Stromal cell of bone marrow (primary cell): ENCODE data around the gene PACS2.

Source experiments
- DNase-seq: peaks from one replicate; pipeline ENCODE4 v3.0.0-alpha.2; 2012; ENCODE audit warnings: low read depth

Gene PACS2

DNA sequence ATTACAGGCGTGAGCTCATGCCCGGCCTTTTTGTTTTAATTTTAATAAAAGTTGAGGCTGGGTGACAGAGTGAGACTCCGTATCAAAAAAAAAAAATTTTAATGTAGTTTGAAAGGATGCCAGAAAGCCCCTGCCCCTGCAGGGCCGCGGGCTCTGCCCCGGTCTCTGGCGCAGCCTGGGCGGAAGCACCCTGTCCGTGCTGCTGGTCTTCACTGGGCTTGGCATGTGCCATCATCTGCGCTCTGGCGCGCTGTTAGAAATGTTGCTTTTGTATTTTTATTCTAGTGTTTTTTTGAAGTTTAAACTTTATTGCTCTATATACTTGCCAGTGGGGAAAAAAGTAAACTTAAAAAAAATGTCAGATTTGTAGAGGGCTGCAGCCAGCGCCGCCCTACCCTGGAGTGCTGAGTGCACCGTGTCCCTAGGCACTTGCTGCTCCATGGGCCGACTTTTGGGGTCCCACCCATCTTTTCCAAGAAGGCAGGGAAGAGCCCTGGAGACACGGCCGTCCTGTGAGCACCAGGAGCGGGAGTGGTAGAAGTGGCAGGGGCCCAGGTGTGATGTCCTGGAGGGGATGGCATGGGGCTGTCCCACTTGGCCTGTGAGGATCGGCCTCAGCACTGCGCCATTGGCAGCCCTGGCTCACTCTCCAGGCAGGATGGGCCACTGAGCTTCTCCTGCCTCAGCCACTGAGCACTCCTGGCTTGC lies 109.1 kb downstream of the PACS2 start:
- no peak for DNase-seq

DNA sequence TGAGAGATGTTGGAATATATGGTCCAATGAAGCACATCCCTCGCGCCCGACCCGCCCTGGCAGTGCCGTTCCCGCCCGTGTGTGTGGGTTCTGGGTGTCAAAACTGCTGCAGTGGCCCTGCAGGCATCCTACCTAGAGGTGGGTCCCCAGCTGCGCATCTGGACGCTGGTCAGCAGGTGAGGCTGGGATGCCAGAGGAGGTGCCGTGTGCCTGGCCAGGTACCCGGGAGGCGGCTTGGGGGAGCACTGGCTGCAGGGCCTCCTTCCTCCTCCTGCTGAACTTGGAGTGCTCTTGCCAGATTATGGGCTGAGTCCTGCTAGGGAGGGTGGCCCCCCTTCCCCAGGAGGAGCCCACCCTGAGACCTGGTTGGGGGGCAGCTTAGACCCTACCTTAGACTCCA lies 110.3 kb downstream of the PACS2 start:
- no peak for DNase-seq

DNA sequence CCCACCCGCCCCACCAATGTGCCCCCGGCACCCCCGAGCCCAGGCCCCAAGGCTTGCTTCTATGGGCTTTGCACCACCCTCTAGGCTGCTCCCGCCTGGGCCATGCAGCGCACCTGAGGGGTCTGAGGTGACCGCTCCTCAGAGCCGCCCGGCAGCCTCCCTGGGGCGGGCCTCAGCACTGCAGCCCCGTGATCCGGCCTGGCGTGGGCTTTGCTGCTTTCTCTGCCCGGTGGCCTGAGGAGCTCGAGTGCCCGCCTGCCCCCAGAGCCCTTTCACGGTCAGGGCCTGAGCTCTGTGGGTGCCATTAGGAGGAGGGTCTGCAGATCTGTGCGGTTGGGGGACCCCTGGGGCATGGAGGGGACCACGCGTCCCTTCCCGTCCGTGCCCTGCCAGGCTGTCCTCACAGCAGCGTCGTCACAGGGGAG lies 111.3 kb downstream of the PACS2 start:
- no peak for DNase-seq

DNA sequence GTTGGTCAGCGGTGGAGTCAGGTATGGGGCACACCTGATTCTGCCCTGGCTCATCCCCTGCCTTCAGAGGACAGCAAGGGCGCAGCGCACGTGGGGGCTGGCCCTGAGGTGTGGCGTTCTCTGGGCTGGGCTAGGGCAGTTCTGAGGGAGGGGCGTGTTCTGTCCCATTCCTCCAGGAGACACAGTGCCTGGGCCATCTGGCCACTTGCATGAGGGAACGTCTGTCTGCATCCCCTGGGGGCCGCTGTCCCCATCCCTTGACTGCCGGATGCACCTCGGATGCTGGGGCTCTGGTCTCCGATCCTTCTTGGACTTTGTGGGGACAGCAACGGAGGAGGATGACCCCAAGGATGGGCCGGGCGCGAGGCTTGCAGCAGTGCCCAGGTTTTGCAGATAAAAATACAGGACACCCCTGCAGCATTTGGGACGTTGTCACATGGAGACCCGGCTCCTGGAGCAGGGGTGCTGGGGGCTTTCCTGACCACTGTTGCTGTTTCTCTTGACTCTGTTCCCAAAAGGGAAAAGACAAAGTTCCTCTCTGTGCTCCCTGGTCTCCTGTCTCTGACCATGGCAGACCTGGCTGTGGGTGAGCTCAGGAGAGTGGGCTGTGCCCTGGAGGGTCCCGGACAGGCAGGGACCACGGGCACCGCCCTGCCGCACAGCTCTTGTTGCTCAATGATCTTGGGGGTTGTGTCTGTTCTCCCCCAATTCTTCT lies 112.0 kb downstream of the PACS2 start:
- DNase-seq: no peak

DNA sequence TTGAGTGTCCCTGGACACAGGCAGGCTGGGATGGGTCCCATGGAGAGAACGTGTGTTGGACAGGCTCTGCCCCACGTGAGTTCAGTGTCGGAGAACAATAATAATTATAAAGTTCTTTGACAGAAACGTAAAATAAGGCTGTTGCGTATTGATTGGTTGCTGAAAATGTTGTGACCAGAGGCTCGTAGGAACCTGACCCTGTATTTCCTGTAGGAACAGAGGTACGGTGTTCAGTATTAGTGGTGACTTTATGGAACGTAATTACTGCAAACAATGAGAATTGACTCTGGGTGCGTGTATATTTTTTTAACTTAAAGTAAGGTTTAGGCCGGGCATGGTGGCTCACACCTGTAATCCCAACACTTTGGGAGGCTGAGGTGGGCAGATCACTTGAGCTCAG lies 112.9 kb downstream of the PACS2 start:
- no peak for DNase-seq

DNA sequence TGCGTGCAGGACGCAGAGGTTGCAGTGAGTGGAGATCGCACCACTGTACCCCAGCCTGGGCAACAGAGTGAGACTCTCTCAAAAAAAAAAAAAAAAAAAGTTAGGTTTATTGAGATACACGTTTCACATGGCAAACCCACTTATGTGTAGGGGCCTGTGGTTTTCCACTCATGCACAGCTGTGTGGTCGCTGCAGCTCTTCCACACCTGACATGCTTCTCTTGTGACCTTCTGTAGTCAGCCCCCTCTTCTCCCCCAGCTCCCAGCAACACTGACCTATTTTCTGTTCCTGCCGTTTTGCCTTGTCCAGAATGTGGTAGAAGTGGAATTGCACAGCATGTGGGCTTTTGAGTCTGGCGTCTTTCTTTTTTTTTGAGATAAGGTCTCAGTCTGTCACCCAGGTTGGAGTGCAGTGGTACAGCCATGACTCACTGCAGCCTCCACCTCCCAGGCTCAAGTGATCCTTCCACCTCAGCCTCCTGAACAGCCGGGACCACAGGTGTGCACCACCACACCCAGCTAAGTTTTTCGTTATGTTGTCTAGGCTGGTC lies 113.5 kb downstream of the PACS2 start:
- DNase-seq: no peak

DNA sequence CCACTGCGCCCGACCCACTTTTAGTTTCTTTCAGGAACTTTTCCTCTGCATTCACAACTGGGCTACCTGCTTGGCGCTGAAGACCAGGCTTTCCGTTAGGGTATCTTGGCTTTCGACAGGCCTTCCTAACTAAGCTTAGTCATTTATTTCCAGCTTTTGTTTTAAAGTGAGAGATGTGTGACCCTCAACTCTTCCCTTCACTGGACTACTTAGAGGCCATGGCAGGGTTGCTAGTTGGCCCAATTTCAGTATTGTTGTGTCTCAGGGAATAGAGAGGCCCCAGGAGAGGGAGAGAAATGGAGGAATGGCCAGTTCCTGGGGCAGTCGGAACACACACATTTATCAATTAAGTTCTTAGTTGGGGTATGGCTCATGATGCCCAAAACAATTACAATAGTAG lies 115.5 kb downstream of the PACS2 start:
- no peak for DNase-seq

DNA sequence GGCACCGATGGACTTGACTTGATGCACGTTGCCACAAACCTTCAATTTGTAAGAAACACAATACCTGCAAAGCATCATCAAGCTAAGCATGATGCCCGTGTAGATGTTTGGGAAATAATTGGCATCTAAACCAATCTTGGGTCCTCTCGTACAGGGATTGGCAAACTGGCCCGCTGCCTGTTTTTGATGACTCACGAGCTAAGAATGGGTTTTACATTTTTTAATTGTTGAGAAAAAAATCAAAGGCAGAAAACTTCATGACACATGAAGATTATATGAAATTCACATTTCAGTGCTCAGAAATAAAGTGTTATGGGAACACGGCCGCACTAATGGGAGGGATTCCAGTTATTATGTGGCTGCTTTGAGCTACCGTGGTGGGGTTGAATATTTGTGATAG lies 116.0 kb downstream of the PACS2 start:
- DNase-seq: no peak

DNA sequence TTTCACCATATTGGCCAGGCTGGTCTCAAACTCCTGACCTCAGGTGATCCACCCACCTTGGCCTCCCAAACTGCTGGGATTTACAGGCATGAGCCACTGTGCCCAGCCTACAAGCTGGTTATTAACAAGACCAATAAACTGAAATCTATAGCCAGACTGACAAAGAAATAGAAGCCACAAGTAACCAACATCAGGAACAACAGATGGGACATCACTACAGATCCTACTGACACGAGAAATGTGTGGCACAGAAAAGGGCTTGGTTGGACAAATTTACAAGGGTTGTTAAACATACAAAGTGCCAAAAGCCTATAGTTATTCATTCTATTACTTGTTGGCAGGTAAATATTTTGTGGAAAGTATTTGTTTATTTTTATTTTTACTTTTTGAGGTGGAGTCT lies 116.7 kb downstream of the PACS2 start:
- DNase-seq: no peak

DNA sequence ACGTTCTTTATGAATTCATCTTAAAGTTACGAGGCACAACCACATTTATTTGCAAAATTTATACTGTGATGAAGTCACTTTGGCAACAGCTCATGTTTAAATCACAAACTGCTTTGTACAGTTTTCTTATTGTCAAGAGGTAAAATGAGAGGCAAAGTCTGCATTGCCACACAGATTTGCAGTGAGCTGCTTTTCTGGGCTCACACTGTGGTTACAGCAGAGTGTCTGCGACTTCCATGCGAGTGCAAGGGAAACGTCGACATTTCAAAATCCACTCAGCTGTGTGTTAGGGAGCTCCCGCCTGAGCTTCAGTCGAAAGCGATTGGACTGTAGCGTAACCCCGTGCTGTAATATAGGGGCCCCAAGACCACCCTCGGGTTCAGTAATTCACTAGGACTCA lies 118.1 kb downstream of the PACS2 start:
- no peak for DNase-seq

DNA sequence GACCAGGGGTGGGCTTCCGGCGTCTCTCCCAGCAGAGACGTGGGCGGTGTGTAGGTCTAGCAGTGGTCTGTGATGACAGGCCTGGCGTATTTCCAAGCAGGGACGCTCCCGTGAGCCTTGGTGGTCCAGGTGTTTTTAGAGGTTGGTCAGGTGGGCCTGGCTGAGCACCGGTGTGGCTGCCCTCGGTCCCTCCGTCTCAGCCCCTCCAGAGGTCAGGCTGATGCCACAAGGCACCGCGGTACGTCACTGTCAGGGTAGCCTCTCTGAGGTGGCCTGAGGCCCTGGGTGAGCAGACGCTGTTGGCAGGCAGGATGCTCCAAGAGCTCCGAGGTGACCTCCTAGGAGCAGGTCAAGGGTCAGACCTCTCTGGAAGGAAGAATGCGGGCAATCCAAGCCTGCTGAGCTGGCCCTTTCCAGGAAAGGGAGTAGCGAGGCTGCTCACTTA lies 118.6 kb downstream of the PACS2 start:
- no peak for DNase-seq

DNA sequence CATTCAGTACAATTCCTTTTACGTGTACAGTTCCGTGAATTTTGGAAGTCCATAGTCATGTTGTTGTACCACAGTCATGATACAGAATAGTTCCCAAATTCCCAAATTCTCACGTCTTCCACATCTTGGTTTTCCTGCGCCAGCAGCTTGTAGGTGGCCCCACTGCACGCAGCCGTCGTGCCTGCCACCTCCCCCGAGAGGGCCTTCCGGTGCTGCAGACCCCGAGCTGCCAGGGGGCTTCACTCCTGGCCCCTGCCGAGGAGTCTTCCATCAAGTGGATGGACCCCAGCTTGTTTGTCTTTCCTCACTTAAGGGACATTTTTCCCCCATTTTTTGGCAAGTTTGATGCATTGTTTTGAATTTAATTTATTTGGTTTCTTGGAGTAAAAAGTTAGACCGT lies 121.9 kb downstream of the PACS2 start:
- no peak for DNase-seq

DNA sequence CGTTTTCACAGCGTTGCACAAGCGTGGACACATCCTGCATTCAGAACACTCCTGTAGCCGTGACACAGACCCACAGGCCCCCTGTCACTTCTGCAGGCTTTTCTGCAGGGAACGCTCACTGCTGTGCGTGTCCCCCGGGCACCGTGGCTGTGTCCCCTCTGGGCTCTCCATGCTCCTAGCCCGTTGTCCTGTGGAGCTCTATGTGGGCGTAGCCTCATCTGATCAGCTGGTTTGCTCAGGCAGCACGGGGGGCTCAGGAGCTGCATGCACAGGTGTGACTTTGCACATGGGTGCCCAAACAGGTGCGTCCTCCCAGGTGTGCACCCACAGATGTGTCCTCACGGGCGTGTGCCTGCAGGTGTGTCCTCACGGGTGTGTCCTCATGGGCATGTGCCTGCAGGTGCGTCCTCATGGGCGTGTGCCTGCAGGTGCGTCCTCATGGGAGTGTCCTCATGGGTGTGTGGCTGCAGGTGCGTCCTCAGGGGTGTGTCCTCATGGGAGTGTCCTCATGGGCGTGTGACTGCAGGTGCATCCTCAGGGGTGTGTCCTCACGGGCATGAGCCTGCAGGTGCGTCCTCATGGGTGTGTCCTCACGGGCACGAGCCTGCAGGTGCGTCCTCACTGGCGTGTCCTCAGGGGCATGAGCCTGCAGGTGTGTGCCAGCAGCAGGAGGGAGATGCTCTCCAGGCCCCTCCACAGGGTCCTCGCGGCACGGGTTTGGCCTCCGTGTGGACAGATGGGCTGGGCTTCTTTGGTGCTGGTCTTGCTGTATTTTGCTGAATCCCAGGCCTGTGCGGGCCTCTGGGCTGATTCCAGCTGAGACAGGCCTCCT lies 122.6 kb downstream of the PACS2 start:
- no peak for DNase-seq

DNA sequence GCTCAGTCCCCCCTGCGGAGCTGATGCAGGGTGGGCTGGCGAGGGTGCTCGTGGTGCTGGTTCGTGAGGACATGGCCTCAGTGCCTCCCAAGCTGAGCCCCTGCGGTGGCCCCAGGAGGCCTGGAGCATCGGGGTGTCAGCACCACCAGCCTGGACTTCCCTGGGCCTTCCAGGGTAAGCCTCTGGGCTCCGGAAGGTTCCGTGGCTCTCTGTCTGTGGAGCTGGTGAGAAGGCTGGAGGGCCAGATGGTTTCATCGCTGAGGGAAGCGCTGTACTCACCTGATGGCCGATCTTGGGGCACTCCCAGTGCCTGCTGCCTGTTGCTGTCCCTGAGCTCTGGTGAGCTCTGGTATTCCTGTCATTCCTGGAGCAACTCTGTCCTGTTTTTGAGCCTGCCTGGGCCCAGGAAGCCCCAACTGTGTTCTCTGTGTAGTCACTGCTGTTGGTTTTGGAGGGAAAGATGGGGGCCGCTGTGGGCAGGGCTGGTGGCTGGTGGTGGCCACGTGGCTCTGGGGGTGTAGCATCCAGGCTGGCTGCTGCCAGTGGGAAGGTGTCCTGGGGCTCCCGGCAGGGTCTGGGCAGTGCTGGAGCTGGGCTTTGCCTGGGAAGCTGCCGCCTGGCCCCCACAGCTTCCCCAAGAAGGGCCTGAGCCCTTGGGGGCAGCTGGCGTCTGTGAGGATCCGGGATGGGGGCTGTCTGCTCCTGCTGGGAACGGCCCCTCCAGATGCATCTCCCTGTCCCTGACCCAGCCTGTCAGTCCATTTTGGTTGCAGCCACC lies 123.4 kb downstream of the PACS2 start:
- DNase-seq: no peak

DNA sequence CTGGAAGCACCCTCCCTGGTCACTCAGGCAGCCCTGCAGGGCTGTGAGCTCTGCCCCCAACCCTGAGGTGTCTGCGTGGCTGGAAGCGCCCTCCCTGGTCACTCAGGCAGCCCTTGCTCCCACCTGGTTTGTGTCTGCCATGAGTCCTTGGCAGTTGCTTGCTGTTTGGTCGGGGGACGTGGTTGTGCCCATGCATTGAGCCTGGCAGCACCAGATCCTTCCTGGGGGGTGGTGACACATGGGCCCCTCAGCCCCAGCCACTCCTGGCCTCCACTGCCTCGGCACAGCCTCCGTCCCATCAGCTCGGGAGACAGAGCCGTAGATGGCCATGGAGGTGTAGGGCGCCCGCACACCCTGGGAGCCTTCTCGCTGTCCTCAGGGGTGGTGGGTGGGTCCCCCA lies 124.6 kb downstream of the PACS2 start:
- no peak for DNase-seq

DNA sequence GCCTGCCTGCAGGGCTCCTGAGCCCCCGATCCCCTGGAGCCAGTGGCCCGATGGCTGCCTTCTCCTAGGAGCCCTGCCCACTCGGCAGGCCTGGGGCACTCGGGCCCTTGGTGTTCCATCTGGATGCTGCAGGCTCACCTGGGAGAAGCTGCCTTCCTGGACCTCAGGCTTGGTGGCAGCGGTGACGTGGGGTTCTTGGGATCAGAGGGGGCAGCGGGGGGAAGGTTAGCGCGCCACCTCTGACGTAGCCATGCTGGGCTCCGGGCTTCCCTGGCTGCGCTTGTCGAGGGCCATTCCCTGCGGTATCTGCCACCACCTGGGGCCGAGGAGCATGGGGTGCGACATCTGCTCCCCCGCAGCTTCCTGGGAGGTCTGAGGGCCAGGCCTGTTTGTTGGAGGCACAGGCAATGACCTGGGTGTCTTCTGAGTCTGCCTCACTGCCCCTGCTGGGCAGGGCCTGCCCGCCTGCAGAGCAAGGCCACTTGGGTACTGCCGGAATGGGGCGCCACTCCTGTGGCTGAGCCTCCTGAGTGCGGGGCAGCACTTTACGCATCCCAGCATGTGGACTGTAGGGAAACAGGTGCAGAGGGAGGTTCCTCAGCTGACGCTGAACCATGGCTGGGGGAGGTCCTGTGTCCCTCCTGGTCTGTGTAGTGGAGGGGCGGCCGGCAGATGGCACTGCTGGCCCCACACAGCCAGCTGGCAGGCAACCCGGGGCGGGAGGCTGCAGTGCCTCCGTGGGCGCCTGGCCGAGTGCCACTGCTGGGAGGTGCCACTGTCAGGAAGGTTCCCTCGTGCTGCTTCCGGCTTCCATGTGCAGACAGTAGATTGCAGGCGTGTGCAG lies 125.4 kb downstream of the PACS2 start:
- DNase-seq: no peak

DNA sequence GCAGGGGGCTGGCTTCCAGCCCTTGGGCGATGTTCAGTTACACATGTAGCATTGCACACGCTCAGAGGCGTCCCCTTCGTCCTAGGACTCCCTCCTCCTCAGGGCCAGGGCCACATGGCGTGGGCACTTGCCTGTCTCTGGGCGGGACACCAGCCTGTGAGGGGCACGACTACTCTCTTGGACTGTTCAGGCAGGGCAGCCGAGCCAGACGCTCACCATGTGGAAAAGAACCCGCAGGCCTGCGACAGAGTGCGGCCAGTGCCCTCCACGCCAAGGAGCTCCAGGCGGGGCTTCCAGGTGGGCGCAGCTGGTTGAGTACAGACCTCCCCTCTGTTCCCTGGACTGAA lies 126.0 kb downstream of the PACS2 start:
- no peak for DNase-seq

DNA sequence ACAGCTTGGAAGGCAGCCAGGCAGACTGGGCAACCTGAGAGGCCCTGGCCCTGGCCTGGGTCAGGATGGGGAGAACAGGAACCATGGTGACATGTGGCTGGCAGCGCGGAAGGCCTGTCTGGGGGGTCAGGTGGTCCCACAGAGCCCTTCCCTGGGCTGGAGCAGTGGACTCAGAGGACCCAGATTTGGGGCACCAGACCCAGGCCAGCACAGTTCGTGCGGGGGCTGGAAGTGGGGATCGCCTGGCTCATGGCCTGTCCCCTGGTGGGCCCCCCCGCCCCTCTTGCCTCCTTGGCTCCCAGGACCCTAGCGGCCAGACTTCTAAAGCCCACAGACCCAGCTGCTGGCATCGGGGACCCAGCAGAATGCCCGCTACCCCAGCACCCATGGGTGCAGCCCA lies 126.4 kb downstream of the PACS2 start:
- no peak for DNase-seq

DNA sequence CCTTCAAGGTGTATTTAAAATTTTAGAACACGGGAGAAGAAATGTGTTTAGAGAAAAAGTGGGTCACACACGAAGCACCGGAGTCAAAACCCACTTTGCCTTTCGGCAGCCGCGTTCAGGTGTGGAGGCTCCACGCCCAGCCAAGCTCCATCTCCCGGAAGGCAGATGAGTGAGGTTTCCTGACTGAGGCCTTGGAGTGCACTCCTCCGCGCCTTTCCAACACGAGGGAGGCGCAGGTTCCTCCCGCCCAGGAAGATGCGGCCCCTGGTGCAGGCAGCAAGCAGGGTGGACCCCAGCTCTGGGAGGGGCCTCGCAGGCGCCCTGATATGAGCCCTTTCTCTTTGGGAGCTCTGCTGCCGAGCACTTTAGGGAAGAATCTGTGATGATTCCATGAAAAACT lies 127.6 kb downstream of the PACS2 start:
- no peak for DNase-seq

DNA sequence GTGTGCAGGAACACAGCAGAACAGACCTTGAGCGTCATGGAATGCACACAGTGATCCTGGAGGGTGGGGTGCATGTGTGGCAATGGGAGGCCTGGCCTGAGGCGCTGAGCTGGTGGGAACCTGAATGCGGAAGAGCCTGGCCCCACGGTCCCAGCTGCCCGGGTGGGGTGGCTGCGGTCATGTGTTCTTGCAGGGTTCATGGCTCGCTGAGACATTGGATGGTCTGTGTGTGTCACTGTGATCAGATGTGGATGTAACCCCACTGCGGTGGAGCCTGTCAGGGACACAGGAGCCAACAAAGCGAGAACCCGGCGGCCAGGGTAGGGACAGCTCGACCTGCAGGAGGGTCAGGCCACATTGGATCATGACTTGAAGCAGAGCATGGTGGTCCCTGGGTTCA lies 128.3 kb downstream of the PACS2 start:
- no peak for DNase-seq

DNA sequence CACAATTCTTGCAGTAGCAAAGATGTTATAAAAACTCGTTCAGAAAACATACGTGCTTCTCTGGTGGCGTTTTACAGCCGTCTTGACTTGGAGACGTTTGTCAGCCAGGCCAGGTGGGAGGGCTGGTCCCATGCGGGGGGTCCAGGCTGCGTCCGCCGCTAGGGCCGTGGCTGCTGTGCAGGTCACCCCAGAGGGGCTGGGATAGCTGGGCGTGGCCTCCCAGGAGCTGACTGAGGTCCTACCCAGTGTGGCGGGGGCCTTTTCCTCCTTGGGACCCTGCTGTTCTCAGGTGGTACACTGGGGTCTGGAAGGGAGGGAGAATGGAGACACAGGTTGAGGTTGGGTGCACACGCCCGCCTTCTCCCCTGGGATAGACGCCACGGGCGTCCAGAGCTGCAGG lies 130.3 kb downstream of the PACS2 start:
- no peak for DNase-seq
